Measurements from ENCODE around the gene TMEM130. TPM values are rescaled to one million over a fixed set of nuclear protein-coding genes. Genes with fewer than 3 reads are reported as not detected.
A peak's percentile ranks its signal among the peaks of the same experiment; 100 is the strongest.

TMEM130 gene
- polyA plus RNA-seq, 1 of the 3 experiments (the other 2 are of a cell fraction): 1.2 TPM

GRCh38 chr7:98878365-98879197, 8.8 kb upstream of the TMEM130 start, which contains the start of gene TRRAP:
TRRAP (plus strand) TSS chr7:98878532; CDS start chr7:98881151, 2,619 bp downstream.
- Histone ChIP-seq H3K9me3 (no peaks in the 10 kb centered on the region), H3K9ac (peak within 1 kb of the TSS; percentile 97), H3K9me2 (no peaks in the 10 kb centered on the region), H3F3A (replicated peaks; ENCODE audit: insufficient read depth) (no peaks in the 10 kb centered on the region), H3K27ac (ENCODE audit: low read depth in 2 of 2, low read length in 1 of 2) (peak within 1 kb of the TSS; percentile 73 to 89), H3K4me3 (ENCODE audit: low read depth in 2 of 2, low read length in 1 of 2) (peak within 1 kb of the TSS; percentile 75 to 99), H3K4me1 (ENCODE audit: control insufficient read depth in 1 of 2, insufficient read depth in 2 of 2, low read depth in 1 of 2, low read length in 1 of 2) (peaks cover 0 to 15% of the 10 kb centered on the region in 2 experiments; a peak in 1 of 4 replicates), H3K27me3 (ENCODE audit: insufficient read depth) (no peaks in the 10 kb centered on the region), H3K36me3 (replicated peaks in 1 of 2; ENCODE audit: control insufficient read depth in 1 of 2, insufficient read depth in 2 of 2, low read length in 1 of 2) (peaks cover 25 to 33% of the 10 kb centered on the region in 2 experiments), H3K79me2 (ENCODE audit: insufficient read depth) (peaks cover 57% of the 10 kb centered on the region), H2AFZ (ENCODE audit: low read depth) (peak within 1 kb of the TSS; percentile 88), H3K4me2 (peak within 1 kb of the TSS; percentile 99), H4K20me1 (ENCODE audit: insufficient read depth) (peaks cover 21% of the 10 kb centered on the region)
- POLR2A ChIA-PET: interaction anchor here (0.6 to 2.3 kb wide), 9 partner anchors 9 to 530 kb away, joined by 3 to 20 read pairs (median 4); partner anchors contain the start of genes ARPC1A, BUD31, PDAP1 and TMEM130
- peak; percentile 98 for DNase-seq
- CTCF ChIA-PET: interaction anchor here (0.7 to 3.5 kb wide), 38 partner anchors 9 to 458 kb away, joined by 3 to 34 read pairs (median 5); partner anchors contain the start of gene TMEM130
- WGBS (ENCODE audit: low lambda C conversion rate): under 1% methylated on average over 26 of the region's 113 CpGs
- TF ChIP-seq TEAD4 (IDR thresholded peaks at IDR 0.05; ENCODE audit: borderline replicate concordance, insufficient read depth) (no peak), MXI1 (IDR thresholded peaks at IDR 0.05; ENCODE audit: low read depth, low read length) (peak; percentile 65), POLR2AphosphoS5 (IDR thresholded peaks at IDR 0.05; ENCODE audit: low read depth, low read length) (peak; percentile 28; the same call in 1 of the 2 replicates), CHD2 (IDR thresholded peaks at IDR 0.05; ENCODE audit: low read length, partially characterized antibody) (peak; percentile 15), EP300 (IDR thresholded peaks at IDR 0.05; ENCODE audit: borderline replicate concordance in 1 of 2, low read depth in 1 of 2, low read length in 1 of 2) (0 out of 4 replicates have a peak, but pooled peaks of 1 of the 2 experiments have one; percentile 24), ZBTB33 (IDR thresholded peaks at IDR 0.05; ENCODE audit: borderline replicate concordance, low read depth) (no peak), EZH2phosphoT487 (IDR thresholded peaks at IDR 0.05; ENCODE audit: borderline replicate concordance, low read depth) (no peak), MAX (IDR thresholded peaks at IDR 0.05; ENCODE audit: low read depth) (peak; percentile 47), PBX3 (IDR thresholded peaks at IDR 0.05) (0 out of 2 replicates have a peak, but pooled peaks have one; percentile 1), REST (IDR thresholded peaks at IDR 0.05; ENCODE audit: low read depth, low read length) (peak; percentile 25; the same call in 1 of the 2 replicates), NFIC (IDR thresholded peaks at IDR 0.05; ENCODE audit: borderline replicate concordance) (no peak), USF2 (IDR thresholded peaks at IDR 0.05; ENCODE audit: borderline replicate concordance, low read depth, low read length) (no peak), GABPA (IDR thresholded peaks at IDR 0.05; ENCODE audit: low read depth) (0 out of 2 replicates have a peak, but pooled peaks have one; percentile 32), GATA2 (CRISPR knock-in tag; IDR thresholded peaks at IDR 0.05) (no peak), CTCF (IDR thresholded peaks at IDR 0.05) (peak; percentile 87), SIN3A (IDR thresholded peaks at IDR 0.05; ENCODE audit: borderline replicate concordance, low read depth, low read length) (no peak), ELF1 (IDR thresholded peaks at IDR 0.05) (0 out of 2 replicates have a peak, but pooled peaks have one; percentile 47), FOXJ3 (CRISPR knock-in tag; IDR thresholded peaks at IDR 0.05) (no peak), TAF1 (IDR thresholded peaks at IDR 0.05; ENCODE audit: borderline replicate concordance, low read depth, low read length) (peak; percentile 74), RAD21 (IDR thresholded peaks at IDR 0.05; ENCODE audit: low read length) (no peak), RCOR1 (IDR thresholded peaks at IDR 0.05; ENCODE audit: low read length) (no peak)

All from SK-N-SH (cell line).